Eye (tissue), 1 donor: ENCODE results near the gene CD248.

ENCODE experiments used
- DNase-seq: peaks from one replicate; pipeline ENCODE4 v3.0.0-alpha.2; 2015

The CD248 gene

GRCh38 chr11:66268952-66269905 is 47.6 kb downstream of the CD248 start:
- no peak for DNase-seq

- peak; percentile 100 for DNase-seq
These were observed 48.4 kb downstream of the CD248 start, which contains the start of gene RAB1B for GRCh38 chr11:66268244-66268951. RAB1B (plus strand) TSS chr11:66268639; CDS start chr11:66268680, 41 bp downstream.

GRCh38 chr11:66267379-66268243 is 49.2 kb downstream of the CD248 start:
- peak; percentile 95 for DNase-seq

GRCh38 chr11:66267039-66267378 is 49.8 kb downstream of the CD248 start:
- DNase-seq = no peak

GRCh38 chr11:66266378-66267038 is 50.3 kb downstream of the CD248 start:
- DNase-seq = no peak

- no peak for DNase-seq
These were observed 51.1 kb downstream of the CD248 start for GRCh38 chr11:66265531-66266377.

- DNase-seq = no peak
These were observed 51.9 kb downstream of the CD248 start for GRCh38 chr11:66264914-66265313.
